GM12878 (cell line): ENCODE data around the gene ABL2. TPM values are rescaled to one million over a fixed set of nuclear protein-coding genes. Genes with fewer than 3 reads are reported as not detected.

Experiments
- ASH2L ChIP-seq: fragments of 300-600, 200-600 bp; sonication (generic); IDR thresholded peaks from 2 replicates; pipeline ENCODE4 v1.6.1; 2017; ENCODE audit warnings: low read depth, mild to moderate bottlenecking, borderline replicate concordance
- BMI1 ChIP-seq: fragments of 450-650 bp; IDR thresholded peaks from 2 replicates; pipeline ENCODE4 v1.6.1; 2016; ENCODE audit warnings: mild to moderate bottlenecking, moderate library complexity, borderline replicate concordance
- EED ChIP-seq: sonication (generic); IDR thresholded peaks from 2 replicates; pipeline ENCODE4 v1.6.1; 2016; ENCODE audit warnings: antibody characterized with exemption, low read depth
- ESRRA ChIP-seq: IDR thresholded peaks from 2 replicates; pipeline ENCODE4 v1.6.1; 2012; ENCODE audit warnings: mild to moderate bottlenecking, low read length, improper control_type of control experiment
- HCFC1 ChIP-seq: fragments of 150-350 bp; IDR thresholded peaks from 2 replicates; pipeline ENCODE4 v1.6.1; 2014; ENCODE audit warnings: low read length
- JUND ChIP-seq: IDR thresholded peaks from 2 replicates; pipeline ENCODE4 v1.6.1; 2012; ENCODE audit warnings: low read depth, mild to moderate bottlenecking, low read length, improper control_type of control experiment, moderate library complexity
- MEF2B ChIP-seq: fragments of 450-650 bp; IDR thresholded peaks from 2 replicates; pipeline ENCODE4 v1.6.1; 2018; ENCODE audit warnings: mild to moderate bottlenecking, moderate library complexity; ENCODE audit not compliant: partially characterized antibody, poor library complexity, severe bottlenecking
- MTA2 ChIP-seq: fragments of 450-650 bp; IDR thresholded peaks from 2 replicates; pipeline ENCODE4 v1.6.1; 2016; ENCODE audit warnings: low read depth, mild to moderate bottlenecking, moderate library complexity
- MYB ChIP-seq: fragments of 150-350 bp; IDR thresholded peaks from 2 replicates; pipeline ENCODE4 v1.6.1; 2014; ENCODE audit warnings: mild to moderate bottlenecking, low read depth, low read length, borderline replicate concordance
- NFIC ChIP-seq: IDR thresholded peaks from 2 replicates; pipeline ENCODE4 v1.6.1; 2012; ENCODE audit warnings: low read depth, mild to moderate bottlenecking, inconsistent platforms, low read length, moderate library complexity
- NFYA ChIP-seq: IDR thresholded peaks from 2 replicates; pipeline ENCODE4 v1.6.1; 2011; ENCODE audit warnings: low read depth, mild to moderate bottlenecking, low read length, improper control_type of control experiment, borderline replicate concordance
- NFYB ChIP-seq: IDR thresholded peaks from 2 replicates; pipeline ENCODE4 v1.6.1; 2011; ENCODE audit warnings: low read depth, mild to moderate bottlenecking, low read length, improper control_type of control experiment, moderate library complexity; ENCODE audit not compliant: insufficient read depth
- NR2F1 ChIP-seq: fragments of 450-650 bp; conservative IDR thresholded peaks from 2 replicates; pipeline ENCODE4 v1.6.1; 2017; ENCODE audit warnings: mild to moderate bottlenecking
- PAX5 ChIP-seq: IDR thresholded peaks from 2 replicates; pipeline ENCODE4 v1.6.1; 2011; ENCODE audit warnings: low read depth, low read length, borderline replicate concordance
- POLR2AphosphoS2 ChIP-seq: IDR thresholded peaks from 2 replicates; pipeline ENCODE4 v1.6.1; 2011; ENCODE audit warnings: low read depth, mild to moderate bottlenecking, low read length, improper control_type of control experiment, moderate library complexity
- RAD21 ChIP-seq: IDR thresholded peaks from 2 replicates; pipeline ENCODE4 v1.6.1; 2011; ENCODE audit warnings: mild to moderate bottlenecking, low read depth, low read length, moderate library complexity; ENCODE audit not compliant: insufficient read depth
- RUNX3 ChIP-seq: IDR thresholded peaks from 2 replicates; pipeline ENCODE4 v1.6.1; 2012; ENCODE audit warnings: low read length, inconsistent platforms
- STAT1 ChIP-seq: fragments of 450-650 bp; conservative IDR thresholded peaks from 2 replicates; pipeline ENCODE4 v1.6.1; 2014; ENCODE audit warnings: antibody characterized with exemption, mild to moderate bottlenecking
- SUZ12 ChIP-seq: fragments of 200-600 bp; sonication (generic); IDR thresholded peaks from one replicate; pipeline ENCODE4 v1.6.1; 2018; ENCODE audit warnings: antibody characterized with exemption, mild to moderate bottlenecking; ENCODE audit not compliant: unreplicated experiment
- ZBED1 ChIP-seq: IDR thresholded peaks from 2 replicates; pipeline ENCODE4 v1.6.1; 2016; ENCODE audit warnings: borderline replicate concordance
- ZNF217 ChIP-seq: fragments of 450-650 bp; IDR thresholded peaks from 2 replicates; pipeline ENCODE4 v1.6.1; 2017; ENCODE audit warnings: antibody characterized with exemption, mild to moderate bottlenecking
- polyA plus RNA-seq, 11 experiments: library from polyadenylated mRNA; depleted of rRNA in 4 of 11; unstranded in 6 of 11; stranded (reverse) in 5 of 11; fragments of >200 nt; fragmentation: Nextera tagmentation in 4 of 11; fragmentation: Illumina TruSeq in 1 of 11; extraction: Ambion mirVana in 4 of 11; extraction: Trizol in 1 of 11; gene quantifications; 1 replicate in 1 of 11; 2 replicates in 10 of 11; pipeline versions ENCODE4 v1.2.1 to v1.2.3, GENCODE V29; 2011 to 2016; ENCODE audit warnings: inconsistent platforms in 2 of 11, missing spikeins in 2 of 11, low read depth in 1 of 11
- total RNA-seq, 4 experiments: library from RNA; depleted of rRNA in 3 of 4; stranded (reverse); fragments of >200 nt in 3 of 4; fragmentation: Illumina TruSeq in 1 of 4; extraction: Trizol in 1 of 4; gene quantifications; 2 replicates each; pipeline versions ENCODE4 v1.2.1 to v1.2.3, GENCODE V29; 2013 to 2021
- TF ChIP-seq, protein P1 (sequence below): fragments of 450-650 bp; IDR thresholded peaks from 2 replicates; pipeline ENCODE4 v1.6.1; 2017; ENCODE audit warnings: mild to moderate bottlenecking, moderate library complexity
- TF ChIP-seq, protein P2 (sequence below): IDR thresholded peaks from 2 replicates; pipeline ENCODE4 v1.6.1; 2012; ENCODE audit warnings: improper control_type of control experiment, low read depth, low read length; ENCODE audit not compliant: insufficient replicate concordance

ABL2 gene
- total and polyA plus RNA-seq, 10 of the 15 experiments (the other 5 are each of a cell fraction or from before 2014, with no cell fraction given): 0.57 to 9.4 (median 3.6) TPM

DNA sequence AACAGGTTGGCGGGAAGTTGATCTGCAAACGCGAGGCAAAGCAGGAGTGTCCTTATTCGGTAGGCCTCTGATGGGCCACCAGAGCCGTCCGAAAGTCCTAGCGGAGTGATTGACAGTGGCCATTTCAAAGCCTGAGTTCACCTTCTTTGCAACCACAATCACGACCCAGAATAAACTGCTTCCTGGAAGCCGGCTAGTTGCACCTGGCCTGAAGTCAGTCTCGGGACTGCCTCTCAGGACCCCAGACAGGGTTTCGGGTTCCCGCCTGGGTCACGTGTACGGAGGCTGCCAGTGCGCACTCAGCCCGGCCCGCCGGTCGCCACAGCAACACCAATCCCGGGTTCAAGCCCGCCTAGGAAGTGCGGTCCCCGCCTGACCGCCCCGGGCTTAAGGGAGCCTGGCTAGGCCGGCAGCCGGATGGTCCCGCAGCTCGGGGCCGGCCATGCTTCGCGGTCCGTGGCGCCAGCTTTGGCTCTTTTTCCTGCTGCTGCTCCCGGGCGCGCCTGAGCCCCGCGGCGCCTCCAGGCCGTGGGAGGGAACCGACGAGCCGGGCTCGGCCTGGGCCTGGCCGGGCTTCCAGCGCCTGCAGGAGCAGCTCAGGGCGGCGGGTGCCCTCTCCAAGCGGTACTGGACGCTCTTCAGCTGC, 147.7 kb downstream of the ABL2 start, which contains the start of gene TOR3A (continued):
- TF ChIP-seq RUNX3: peak; percentile 76
- no peak for TF ChIP-seq ZNF217
- TF ChIP-seq MEF2B: peak; percentile 57
- TF ChIP-seq STAT1: no peak
- TF ChIP-seq, protein P1, sequence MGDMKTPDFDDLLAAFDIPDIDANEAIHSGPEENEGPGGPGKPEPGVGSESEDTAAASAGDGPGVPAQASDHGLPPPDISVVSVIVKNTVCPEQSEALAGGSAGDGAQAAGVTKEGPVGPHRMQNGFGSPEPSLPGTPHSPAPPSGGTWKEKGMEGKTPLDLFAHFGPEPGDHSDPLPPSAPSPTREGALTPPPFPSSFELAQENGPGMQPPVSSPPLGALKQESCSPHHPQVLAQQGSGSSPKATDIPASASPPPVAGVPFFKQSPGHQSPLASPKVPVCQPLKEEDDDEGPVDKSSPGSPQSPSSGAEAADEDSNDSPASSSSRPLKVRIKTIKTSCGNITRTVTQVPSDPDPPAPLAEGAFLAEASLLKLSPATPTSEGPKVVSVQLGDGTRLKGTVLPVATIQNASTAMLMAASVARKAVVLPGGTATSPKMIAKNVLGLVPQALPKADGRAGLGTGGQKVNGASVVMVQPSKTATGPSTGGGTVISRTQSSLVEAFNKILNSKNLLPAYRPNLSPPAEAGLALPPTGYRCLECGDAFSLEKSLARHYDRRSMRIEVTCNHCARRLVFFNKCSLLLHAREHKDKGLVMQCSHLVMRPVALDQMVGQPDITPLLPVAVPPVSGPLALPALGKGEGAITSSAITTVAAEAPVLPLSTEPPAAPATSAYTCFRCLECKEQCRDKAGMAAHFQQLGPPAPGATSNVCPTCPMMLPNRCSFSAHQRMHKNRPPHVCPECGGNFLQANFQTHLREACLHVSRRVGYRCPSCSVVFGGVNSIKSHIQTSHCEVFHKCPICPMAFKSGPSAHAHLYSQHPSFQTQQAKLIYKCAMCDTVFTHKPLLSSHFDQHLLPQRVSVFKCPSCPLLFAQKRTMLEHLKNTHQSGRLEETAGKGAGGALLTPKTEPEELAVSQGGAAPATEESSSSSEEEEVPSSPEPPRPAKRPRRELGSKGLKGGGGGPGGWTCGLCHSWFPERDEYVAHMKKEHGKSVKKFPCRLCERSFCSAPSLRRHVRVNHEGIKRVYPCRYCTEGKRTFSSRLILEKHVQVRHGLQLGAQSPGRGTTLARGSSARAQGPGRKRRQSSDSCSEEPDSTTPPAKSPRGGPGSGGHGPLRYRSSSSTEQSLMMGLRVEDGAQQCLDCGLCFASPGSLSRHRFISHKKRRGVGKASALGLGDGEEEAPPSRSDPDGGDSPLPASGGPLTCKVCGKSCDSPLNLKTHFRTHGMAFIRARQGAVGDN: peak; percentile 17; the same call in 1 of the 2 replicates
- no peak for TF ChIP-seq ESRRA
- no peak for TF ChIP-seq SUZ12
- TF ChIP-seq HCFC1: no peak
- 0 out of 2 replicates have a peak, but pooled peaks have one; percentile 31 for TF ChIP-seq ZBED1
- TF ChIP-seq JUND: no peak
- TF ChIP-seq, protein P2, sequence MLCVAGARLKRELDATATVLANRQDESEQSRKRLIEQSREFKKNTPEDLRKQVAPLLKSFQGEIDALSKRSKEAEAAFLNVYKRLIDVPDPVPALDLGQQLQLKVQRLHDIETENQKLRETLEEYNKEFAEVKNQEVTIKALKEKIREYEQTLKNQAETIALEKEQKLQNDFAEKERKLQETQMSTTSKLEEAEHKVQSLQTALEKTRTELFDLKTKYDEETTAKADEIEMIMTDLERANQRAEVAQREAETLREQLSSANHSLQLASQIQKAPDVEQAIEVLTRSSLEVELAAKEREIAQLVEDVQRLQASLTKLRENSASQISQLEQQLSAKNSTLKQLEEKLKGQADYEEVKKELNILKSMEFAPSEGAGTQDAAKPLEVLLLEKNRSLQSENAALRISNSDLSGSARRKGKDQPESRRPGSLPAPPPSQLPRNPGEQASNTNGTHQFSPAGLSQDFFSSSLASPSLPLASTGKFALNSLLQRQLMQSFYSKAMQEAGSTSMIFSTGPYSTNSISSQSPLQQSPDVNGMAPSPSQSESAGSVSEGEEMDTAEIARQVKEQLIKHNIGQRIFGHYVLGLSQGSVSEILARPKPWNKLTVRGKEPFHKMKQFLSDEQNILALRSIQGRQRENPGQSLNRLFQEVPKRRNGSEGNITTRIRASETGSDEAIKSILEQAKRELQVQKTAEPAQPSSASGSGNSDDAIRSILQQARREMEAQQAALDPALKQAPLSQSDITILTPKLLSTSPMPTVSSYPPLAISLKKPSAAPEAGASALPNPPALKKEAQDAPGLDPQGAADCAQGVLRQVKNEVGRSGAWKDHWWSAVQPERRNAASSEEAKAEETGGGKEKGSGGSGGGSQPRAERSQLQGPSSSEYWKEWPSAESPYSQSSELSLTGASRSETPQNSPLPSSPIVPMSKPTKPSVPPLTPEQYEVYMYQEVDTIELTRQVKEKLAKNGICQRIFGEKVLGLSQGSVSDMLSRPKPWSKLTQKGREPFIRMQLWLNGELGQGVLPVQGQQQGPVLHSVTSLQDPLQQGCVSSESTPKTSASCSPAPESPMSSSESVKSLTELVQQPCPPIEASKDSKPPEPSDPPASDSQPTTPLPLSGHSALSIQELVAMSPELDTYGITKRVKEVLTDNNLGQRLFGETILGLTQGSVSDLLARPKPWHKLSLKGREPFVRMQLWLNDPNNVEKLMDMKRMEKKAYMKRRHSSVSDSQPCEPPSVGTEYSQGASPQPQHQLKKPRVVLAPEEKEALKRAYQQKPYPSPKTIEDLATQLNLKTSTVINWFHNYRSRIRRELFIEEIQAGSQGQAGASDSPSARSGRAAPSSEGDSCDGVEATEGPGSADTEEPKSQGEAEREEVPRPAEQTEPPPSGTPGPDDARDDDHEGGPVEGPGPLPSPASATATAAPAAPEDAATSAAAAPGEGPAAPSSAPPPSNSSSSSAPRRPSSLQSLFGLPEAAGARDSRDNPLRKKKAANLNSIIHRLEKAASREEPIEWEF: no peak
- TF ChIP-seq EED: 0 out of 2 replicates have a peak, but pooled peaks have one; percentile 43
- peak; percentile 29; the same call in 1 of the 2 replicates for TF ChIP-seq NR2F1
- no peak for TF ChIP-seq RAD21
- no peak; the same call in 1 of the 2 replicates for TF ChIP-seq POLR2AphosphoS2
- TF ChIP-seq MTA2: no peak
- TF ChIP-seq MYB: no peak
- TF ChIP-seq BMI1: peak; percentile 94
- no peak for TF ChIP-seq ASH2L
- no peak; the same call in 1 of the 2 replicates for TF ChIP-seq NFYA
- no peak for TF ChIP-seq PAX5
- TF ChIP-seq NFYB: peak; percentile 93
- peak; percentile 54; the same call in 1 of the 2 replicates for TF ChIP-seq NFIC
